Activated CD4-positive, CD25-positive, alpha-beta regulatory T cell treated with anti-CD3 and anti-CD28 coated beads, Interleukin-2, amount 50 U/mL, for 72 hours (primary cell): Measurements from ENCODE around the gene OVOL2.
"Not testable (repeated sequence)": the region's sequence is repeated elsewhere in the genome, so short reads cannot be mapped to it uniquely, and the experiment has no call there.

Experiments used
- DNase-seq: peaks from one replicate; pipeline ENCODE4 v3.0.0; 2021

Gene OVOL2

DNA sequence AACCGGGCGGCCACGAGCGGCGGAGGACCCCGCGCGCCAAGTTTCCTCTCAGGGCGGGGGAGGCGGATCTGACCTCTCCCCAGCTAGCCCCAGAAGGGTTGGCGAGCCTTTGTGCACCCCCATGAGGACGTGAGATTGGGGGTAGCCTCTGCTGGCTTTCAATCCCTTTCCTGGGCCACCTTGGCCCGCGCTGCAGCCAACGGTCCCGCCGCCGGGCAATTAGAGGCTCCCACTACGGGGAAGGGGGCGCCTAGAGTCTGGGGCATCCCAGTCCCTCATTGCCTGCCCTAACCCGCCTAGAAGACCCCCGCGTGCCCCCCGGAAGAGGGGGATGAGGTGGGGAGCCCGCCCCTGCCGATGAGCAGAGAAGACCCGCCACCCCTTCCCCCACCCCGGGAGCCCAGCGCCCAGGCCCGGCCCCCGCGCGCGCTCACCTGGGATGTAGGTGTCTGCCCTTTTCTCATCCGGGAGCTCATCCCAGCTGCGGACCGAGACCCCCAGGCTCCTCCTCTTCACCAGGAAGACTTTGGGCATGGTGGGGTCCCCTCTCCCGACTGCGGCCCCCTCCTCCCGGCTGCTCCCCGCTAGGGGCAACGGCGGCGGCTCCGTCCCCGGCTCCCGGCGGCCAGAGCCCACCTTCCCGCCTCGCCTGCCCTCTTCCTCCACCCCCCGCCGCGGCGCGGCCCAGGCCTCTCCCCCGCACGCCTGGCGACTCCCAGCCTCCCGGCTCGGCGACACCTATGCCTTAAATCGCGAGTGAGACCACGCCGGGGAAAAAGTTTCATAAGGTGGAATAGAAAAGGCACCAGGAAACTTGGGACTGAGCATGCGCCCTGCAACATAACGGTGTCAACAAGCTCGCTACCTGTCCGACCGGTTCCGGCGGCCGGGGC, at the start of gene OVOL2:
Gene OVOL2 (minus strand): TSS at position 816 of the 893 bp plus-strand sequence. CDS start 282 bp downstream, at position 534.
- no peak for DNase-seq

GRCh38 chr20:18103497-18103896, 45.8 kb upstream of the OVOL2 start:
- no peak for DNase-seq

- DNase-seq, result no peak
Measured at GRCh38 chr20:18101125-18101810, 43.6 kb upstream of the OVOL2 start.

- not testable (repeated sequence) for DNase-seq
Measured at GRCh38 chr20:18100569-18100968, 42.9 kb upstream of the OVOL2 start.

GRCh38 chr20:18094191-18094590, 36.5 kb upstream of the OVOL2 start:
- no peak for DNase-seq

GRCh38 chr20:18093388-18093787, 35.7 kb upstream of the OVOL2 start:
- no peak for DNase-seq

DNA sequence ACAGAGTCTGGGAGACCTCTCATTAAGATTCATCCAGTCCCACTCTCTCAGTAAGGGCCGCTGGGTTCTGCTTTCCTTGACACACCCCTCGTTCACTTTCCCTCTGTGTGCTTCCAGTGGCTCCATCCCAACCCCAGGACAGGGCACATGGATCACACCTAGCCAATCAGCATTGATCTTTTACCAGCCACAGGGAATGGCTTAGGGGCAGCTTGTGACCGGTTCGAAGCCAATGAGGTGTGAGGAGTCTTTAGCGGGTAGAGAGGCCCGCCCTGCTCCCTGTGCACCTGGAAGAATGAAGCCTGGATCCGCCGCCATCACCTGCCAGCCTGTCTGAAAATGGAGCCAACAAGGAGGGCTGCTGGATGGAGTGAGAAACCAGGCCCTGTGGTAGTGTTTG, 35.2 kb upstream of the OVOL2 start:
- no peak for DNase-seq

GRCh38 chr20:18091623-18092022, 33.9 kb upstream of the OVOL2 start:
- no peak for DNase-seq

- DNase-seq, result no peak
Measured at GRCh38 chr20:18090477-18090876, 32.8 kb upstream of the OVOL2 start.

DNA sequence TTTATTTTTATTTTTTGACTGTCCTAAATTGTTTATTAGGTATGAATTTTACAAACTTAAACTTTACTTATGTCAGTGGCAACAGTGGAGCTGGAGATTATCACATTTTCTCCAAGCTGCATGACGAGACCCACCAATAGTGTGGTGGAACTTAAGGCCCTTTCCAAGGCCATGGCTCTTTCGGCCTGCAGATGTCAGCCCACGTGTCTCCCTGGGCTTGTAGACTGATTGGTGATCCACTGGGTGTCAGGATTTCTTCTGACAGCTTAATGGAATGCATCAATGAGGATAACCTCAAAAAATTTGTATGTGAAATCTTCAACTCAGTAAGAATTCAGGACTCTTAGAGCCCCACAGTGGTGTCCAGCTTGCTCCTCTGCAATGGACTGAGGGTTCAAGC, 32.3 kb upstream of the OVOL2 start:
- DNase-seq, result no peak

DNA sequence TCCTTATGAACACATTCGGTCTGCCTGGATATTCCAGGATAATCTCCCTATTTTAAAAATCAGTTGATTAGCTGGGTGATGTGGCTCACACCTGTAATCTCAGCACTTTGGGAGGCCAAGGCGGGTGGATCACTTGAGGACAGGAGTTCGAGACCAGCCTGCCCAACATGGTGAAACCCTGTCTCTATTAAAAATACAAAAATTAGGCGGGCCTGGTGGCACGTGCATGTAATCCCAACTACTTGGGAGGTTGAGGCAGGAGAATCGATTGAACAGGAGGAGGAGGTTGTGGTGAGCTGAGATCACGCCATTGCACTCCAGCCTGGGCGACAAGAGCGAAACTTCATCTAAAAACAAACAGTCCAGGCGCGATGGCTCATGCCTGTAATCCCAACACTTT, 31.1 kb upstream of the OVOL2 start:
- not testable (repeated sequence) for DNase-seq

DNA sequence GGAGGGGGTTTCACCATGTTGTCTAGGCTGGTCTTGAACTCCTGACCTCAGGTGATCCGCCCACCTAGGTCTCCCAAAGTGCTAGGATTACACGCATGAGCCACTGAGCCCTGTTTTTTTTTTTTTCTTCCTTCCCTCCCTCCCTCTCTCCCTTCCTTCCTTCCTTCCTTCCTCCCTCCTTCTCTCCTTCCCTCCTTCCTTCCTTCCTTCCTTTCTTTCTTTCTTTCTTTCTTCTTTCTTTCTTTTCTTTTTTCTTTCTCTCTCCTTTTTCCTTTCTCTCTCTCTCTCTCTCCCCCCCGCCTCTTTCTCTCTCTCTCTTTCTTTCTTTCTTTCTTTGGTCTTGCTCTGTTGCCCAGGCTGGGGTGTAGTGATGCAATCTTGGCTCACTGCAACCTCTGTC, 30.6 kb upstream of the OVOL2 start:
- not testable (repeated sequence) for DNase-seq

DNA sequence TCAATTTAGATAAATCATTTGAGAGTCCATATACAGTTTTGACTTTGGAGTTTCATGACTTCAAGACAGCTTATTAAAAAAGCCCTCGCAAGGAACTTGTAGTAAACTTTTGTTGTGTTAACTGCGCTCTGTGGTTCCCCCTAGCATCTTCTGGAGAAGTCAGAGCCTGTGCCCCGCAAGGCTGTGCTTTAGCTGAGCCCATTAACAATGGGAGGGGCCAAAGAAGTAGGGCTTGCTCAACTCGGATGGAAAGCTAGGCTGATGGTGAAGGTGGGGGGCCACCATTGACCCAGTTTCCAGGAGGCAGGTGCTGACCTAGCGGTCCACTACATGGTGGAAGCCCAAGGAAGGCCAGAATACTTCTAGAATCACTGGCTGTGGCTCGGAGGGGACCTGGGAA, 29.3 kb upstream of the OVOL2 start:
- no peak for DNase-seq

- not testable (repeated sequence) for DNase-seq
Measured at GRCh38 chr20:18080836-18081235, 23.1 kb upstream of the OVOL2 start.

GRCh38 chr20:18079756-18080353, 22.1 kb upstream of the OVOL2 start:
- DNase-seq, result no peak

DNA sequence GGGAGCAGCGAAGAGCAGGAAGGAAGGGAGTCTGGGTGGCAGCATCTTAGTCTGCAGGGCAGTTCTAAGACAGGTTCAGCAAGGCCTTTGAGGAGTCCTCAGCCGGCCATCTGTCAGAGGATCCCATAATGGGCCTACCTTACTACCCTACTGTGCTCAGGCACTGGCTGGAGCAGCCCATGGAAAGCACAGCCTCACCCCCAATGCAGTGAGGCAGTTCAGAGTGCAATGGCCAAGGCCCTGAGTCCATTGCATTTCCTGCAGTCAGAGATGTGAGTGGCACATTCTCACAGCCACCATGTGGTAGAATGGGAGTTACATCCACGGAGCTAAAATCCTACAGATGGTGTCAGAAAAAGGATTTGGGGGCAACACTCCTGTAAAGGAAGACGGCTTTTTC, 19.4 kb upstream of the OVOL2 start:
- no peak for DNase-seq

DNA sequence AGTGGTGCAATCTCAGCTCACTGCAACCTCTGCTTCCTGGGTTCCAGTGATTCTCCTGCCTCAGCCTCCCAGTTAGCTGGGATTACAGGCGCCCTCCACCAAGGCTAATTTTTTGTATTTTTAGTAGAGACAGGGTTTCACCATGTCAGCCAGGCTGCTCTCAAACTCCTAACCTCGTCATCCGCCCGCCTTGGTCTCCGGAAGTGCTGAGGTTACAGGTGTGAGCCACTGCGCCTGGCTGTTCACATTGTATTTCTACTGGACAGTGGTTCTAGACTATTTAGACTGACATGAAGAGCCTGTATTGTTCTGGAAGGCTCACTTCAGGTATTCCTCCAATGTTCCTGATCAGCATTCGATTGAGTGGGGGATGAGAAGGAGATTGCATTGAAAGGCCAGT, 14.8 kb upstream of the OVOL2 start:
- no peak for DNase-seq

GRCh38 chr20:18066421-18067333, 9.0 kb upstream of the OVOL2 start:
- no peak for DNase-seq

DNA sequence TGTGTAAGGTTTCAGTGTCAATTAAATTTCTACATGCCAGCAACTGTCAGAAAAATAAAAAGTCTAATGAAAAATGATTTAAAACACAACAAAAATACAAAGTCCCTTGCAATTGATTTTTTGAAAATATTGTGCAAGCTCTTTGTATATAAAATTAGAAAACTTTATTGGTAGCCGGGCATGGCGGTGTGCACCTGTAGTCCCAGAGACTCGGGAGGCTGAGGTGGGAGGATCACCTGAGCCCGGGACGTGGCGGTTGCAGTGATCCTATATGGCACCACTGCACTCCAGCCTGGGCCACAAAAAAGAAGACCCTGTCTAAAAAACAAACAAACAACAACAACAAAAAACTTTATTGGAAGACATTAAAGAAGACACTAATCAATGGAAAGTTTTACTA, 6.0 kb upstream of the OVOL2 start:
- no peak for DNase-seq

- DNase-seq, result no peak
Measured at GRCh38 chr20:18059603-18060002, 1.9 kb upstream of the OVOL2 start.

GRCh38 chr20:18058661-18059467, 1.1 kb upstream of the OVOL2 start:
- DNase-seq, result no peak

DNA sequence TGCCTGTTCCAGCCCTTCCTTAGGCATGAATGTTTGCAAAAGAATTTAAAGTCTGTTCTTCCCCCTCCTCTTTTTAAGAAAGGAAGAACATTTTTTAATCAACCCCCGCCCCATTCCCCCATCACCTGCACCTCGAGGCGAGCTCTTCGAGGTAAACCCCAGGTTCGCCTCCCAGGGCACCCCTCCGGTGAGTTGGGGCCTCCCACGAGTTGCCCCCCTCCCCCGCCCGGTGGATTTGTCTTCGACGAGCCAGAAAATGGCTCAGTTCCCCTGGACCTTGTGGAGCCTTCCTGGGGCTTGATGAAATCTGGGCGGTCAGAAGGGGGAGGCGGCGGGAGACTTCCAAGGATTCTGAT, 256 bp upstream of the OVOL2 start:
- no peak for DNase-seq
